Ovary (tissue), 9 donors: ENCODE results near the gene SH3PXD2A. TPM values are rescaled to one million over a fixed set of nuclear protein-coding genes. Genes with fewer than 3 reads are reported as not detected.

Experiments
- DNase-seq, 5 donors: peaks; one replicate each; pipeline ENCODE4 v3.0.0-alpha.2; 2019 to 2020
- H3K27ac ChIP-seq, 2 donors: fragments of 200-600 bp; one replicate each; pipeline versions ENCODE4 v1.5.1 to v1.8.0; 2019 to 2022
- H3K27me3 ChIP-seq: fragments of 200-600 bp; one replicate; pipeline ENCODE4 v1.8.0; 2022
- H3K36me3 ChIP-seq: fragments of 200-600 bp; sonication (generic); one replicate; pipeline ENCODE4 v1.5.1; 2019
- H3K4me1 ChIP-seq: one replicate; pipeline ENCODE4 v1.8.1; 2013; ENCODE audit warnings: mild to moderate bottlenecking, moderate library complexity; ENCODE audit not compliant: insufficient read depth
- H3K4me3 ChIP-seq: fragments of 200-600 bp; sonication (generic); one replicate; pipeline ENCODE4 v1.5.1; 2017
- H3K9me3 ChIP-seq, 2 donors: fragments of 200-600 bp in 1 of 2; sonication (generic) in 1 of 2; one replicate each; pipeline versions ENCODE4 v1.5.1 to v1.8.1; 2013 to 2019; ENCODE audit warnings: mild to moderate bottlenecking in 1 of 2, moderate library complexity in 1 of 2
- CTCF ChIP-seq, 3 donors: fragments of 450-650 bp in 2 of 3; fragments of 200-600 bp in 1 of 3; IDR thresholded peaks; one replicate each; pipeline versions ENCODE4 v1.5.1 to v1.8.0; 2016 to 2022; ENCODE audit warnings: antibody characterized with exemption in 3 of 3, mild to moderate bottlenecking in 1 of 3
- EP300 ChIP-seq: sonication (generic); formaldehyde crosslinking; IDR thresholded peaks from one replicate; pipeline ENCODE4 v1.6.1; 2017; ENCODE audit warnings: antibody characterized with exemption
- POLR2A ChIP-seq: fragments of 450-650 bp; IDR thresholded peaks from one replicate; pipeline ENCODE4 v1.6.1; 2017; ENCODE audit warnings: antibody characterized with exemption, mild to moderate bottlenecking, moderate library complexity
- WGBS, 3 donors: extraction: QIAGEN DNeasy Blood & Tissue Kit in 1 of 3; methylation state at CpG; one replicate each; pipeline versions ENCODE4 v1.1.5 to v1.1.7; 2013 to 2017; 5-methylcytosine and 5-hydroxymethylcytosine counted together
- intact Hi-C, 4 donors: fragments of 100-400 bp; cut with DNase I; formaldehyde crosslinking; loops; one replicate each; pipeline versions ENCODE4 v1.11.0 to v1.15.1; 2022 to 2023
- polyA plus RNA-seq, 2 donors: library from polyadenylated mRNA; stranded (reverse); fragments of 200-250 nt in 1 of 2; fragments of 350-450 nt in 1 of 2; fragmentation: Illumina TruSeq in 1 of 2; extraction: RNeasy Lipid Tissue Mini Kit (QIAGEN cat#74804) in 1 of 2; gene quantifications; one replicate each; pipeline ENCODE4 v1.2.3, GENCODE V29; 2013 to 2014
- total RNA-seq, 7 donors: library from RNA; depleted of rRNA in 2 of 7; stranded (reverse); fragments of >200 nt in 2 of 7; fragmentation: NEBNext Ultra II Directional in 3 of 7; extraction: Animal tissue kit (Norgen Biotek cat#: 25700) in 3 of 7; gene quantifications; one replicate each; pipeline versions ENCODE4 v1.1.0 to v1.2.4, GENCODE V29; 2016 to 2023
- donor health status: DM: no; HTN: no; CAD: no; lungs with moderate emphysema.
- donor health status: DM: no; HTN: no; CAD: no.
- donor health status: Bipolar disorder and iron deficiency.
- donor health status: DM: yes; HTN: yes; CAD: no.
- donor health status: DM: no; HTN: no; CAD: no.
- donor health status: DM: yes; HTN: yes; CAD: no.

The SH3PXD2A gene
- total and polyA plus RNA-seq, 9 donors = 15.3 to 82.9 (median 52.2) TPM

- no peak overlapping the region for H3K27ac ChIP-seq
- intact Hi-C loops = no loop called here
These were observed 155.0 kb downstream of the SH3PXD2A start for GRCh38 chr10:103700436-103700715.

GRCh38 chr10:103699611-103700435, 155.6 kb downstream of the SH3PXD2A start:
- WGBS, 3 donors = 76 to 85% (median 83%) methylated on average over 10 of the region's 10 CpGs
- no peaks in the 10 kb centered on the region for H3K27me3 ChIP-seq
- H3K27ac ChIP-seq = no peak overlapping the region
- intact Hi-C loops = no loop called here
- H3K36me3 ChIP-seq = no peaks in the 10 kb centered on the region
- TF ChIP-seq EP300 (no peak), CTCF (IDR thresholded peaks at IDR 0.05) (no peak), POLR2A (no peak)
- DNase-seq = no peak
- H3K9me3 ChIP-seq = no peaks in the 10 kb centered on the region
- H3K4me1 ChIP-seq = no peaks in the 10 kb centered on the region
- H3K4me3 ChIP-seq = no peak overlapping the region

More at GRCh38 chr10:103700436-103700715, 155.0 kb downstream of the SH3PXD2A start:
- H3K4me1 ChIP-seq = no peaks in the 10 kb centered on the region
- no peaks in the 10 kb centered on the region for H3K27me3 ChIP-seq
- no peak overlapping the region for H3K4me3 ChIP-seq
- TF ChIP-seq EP300 (no peak), CTCF (IDR thresholded peaks at IDR 0.05) (no peak), POLR2A (no peak)
- no peaks in the 10 kb centered on the region for H3K36me3 ChIP-seq
- H3K9me3 ChIP-seq = no peaks in the 10 kb centered on the region
- DNase-seq = no peak

- TF ChIP-seq CTCF (IDR thresholded peaks at IDR 0.05) (no peak), POLR2A (no peak), EP300 (no peak)
- Histone ChIP-seq H3K4me1 (peaks cover 5% of the 10 kb centered on the region), H3K36me3 (no peaks in the 10 kb centered on the region), H3K27me3 (no peaks in the 10 kb centered on the region), H3K4me3 (no peak overlapping the region), H3K9me3 (no peaks in the 10 kb centered on the region), H3K27ac (no peak overlapping the region)
- intact Hi-C loops = no loop called here
- DNase-seq = no peak
- WGBS, 3 donors = 88 to 94% (median 92%) methylated on average over 4 of the region's 4 CpGs
These were observed 157.1 kb downstream of the SH3PXD2A start for GRCh38 chr10:103698266-103698665.

- Histone ChIP-seq H3K36me3 (no peaks in the 10 kb centered on the region), H3K27me3 (no peaks in the 10 kb centered on the region), H3K9me3 (no peaks in the 10 kb centered on the region), H3K4me1 (peaks cover 5% of the 10 kb centered on the region), H3K27ac (no peak overlapping the region), H3K4me3 (no peak overlapping the region)
- TF ChIP-seq CTCF (IDR thresholded peaks at IDR 0.05) = no peak
- no peak for TF ChIP-seq EP300
- no peak for TF ChIP-seq POLR2A
- intact Hi-C loops = no loop called here
- DNase-seq = no peak
- 93 to 100% (median 96%) methylated on average over 4 of the region's 4 CpGs for WGBS, 3 donors
These were observed 157.6 kb downstream of the SH3PXD2A start for GRCh38 chr10:103697787-103698186.
